ENCODE results near the gene FPR2.
"Not testable (repeated sequence)": the region's sequence is repeated elsewhere in the genome, so short reads cannot be mapped to it uniquely, and the experiment has no call there.

FPR2 gene

GRCh38 chr19:51802775-51803174, 41.8 kb downstream of the FPR2 start:
- no peak for TF ChIP-seq CTCF (IDR thresholded peaks at IDR 0.05; ENCODE audit: control extremely low read depth, extremely low read depth, low read depth, missing control alignments)
- POLR2A ChIA-PET = no interaction called here
- CTCF ChIA-PET = no interaction called here
- DNase-seq (ENCODE audit: extremely low spot score) = no peak

GRCh38 chr19:51803519-51803918, 42.5 kb downstream of the FPR2 start:
- POLR2A ChIA-PET = no interaction called here
- no peak for TF ChIP-seq CTCF (IDR thresholded peaks at IDR 0.05; ENCODE audit: control extremely low read depth, extremely low read depth, low read depth, missing control alignments)
- CTCF ChIA-PET = no interaction called here
- no peak for DNase-seq (ENCODE audit: extremely low spot score)

- no peak for DNase-seq (ENCODE audit: extremely low spot score)
Observed at GRCh38 chr19:51803967-51804366, 43.0 kb downstream of the FPR2 start.

GRCh38 chr19:51804789-51805188, 43.8 kb downstream of the FPR2 start:
- CTCF ChIA-PET = interaction anchor here (1.2 kb wide), 1 partner anchor 27 kb away, joined by 3 read pairs; no protein-coding TSS in a partner anchor
- DNase-seq (ENCODE audit: extremely low spot score); POLR2A ChIA-PET: not testable (repeated sequence)

More at GRCh38 chr19:51803967-51804366, 43.0 kb downstream of the FPR2 start:
- no peak for TF ChIP-seq CTCF (IDR thresholded peaks at IDR 0.05; ENCODE audit: control extremely low read depth, extremely low read depth, low read depth, missing control alignments)
- ChIA-PET POLR2A (no interaction called here), CTCF (no interaction called here)

GRCh38 chr19:51805396-51805795, 44.4 kb downstream of the FPR2 start:
- DNase-seq (ENCODE audit: extremely low spot score); POLR2A ChIA-PET: not testable (repeated sequence)
- CTCF ChIA-PET = interaction anchor here (1.2 kb wide), 1 partner anchor 28 kb away, joined by 3 read pairs; no protein-coding TSS in a partner anchor

- CTCF ChIA-PET; DNase-seq (ENCODE audit: extremely low spot score); POLR2A ChIA-PET: not testable (repeated sequence)
Observed at GRCh38 chr19:51806571-51806970, 45.6 kb downstream of the FPR2 start.

- TF ChIP-seq CTCF (IDR thresholded peaks at IDR 0.05; ENCODE audit: control extremely low read depth, extremely low read depth, low read depth, missing control alignments) = no peak
- POLR2A ChIA-PET = no interaction called here
- CTCF ChIA-PET = no interaction called here
- no peak for DNase-seq (ENCODE audit: extremely low spot score)
Observed at GRCh38 chr19:51807111-51807701, 46.2 kb downstream of the FPR2 start.

- CTCF ChIA-PET = no interaction called here
- POLR2A ChIA-PET = no interaction called here
- DNase-seq (ENCODE audit: extremely low spot score) = no peak
- no peak for TF ChIP-seq CTCF (IDR thresholded peaks at IDR 0.05; ENCODE audit: control extremely low read depth, extremely low read depth, low read depth, missing control alignments)
Observed at GRCh38 chr19:51807925-51808324, 46.9 kb downstream of the FPR2 start.

Data from GM10248 (cell line).